Neural cell (in vitro differentiated cells): ENCODE measurements around the gene LMNA. TPM values are rescaled to one million over a fixed set of nuclear protein-coding genes. Genes with fewer than 3 reads are reported as not detected.

Source experiments
- H2AFZ ChIP-seq: fragments of 200-600, 300-800 bp; sonication (generic), shearing (Covaris generic); 2 replicates; pipeline ENCODE4 v1.6.0; 2014; ENCODE audit warnings: low read depth, mild to moderate bottlenecking, antibody characterized with exemption, low read length, moderate library complexity
- H3F3A ChIP-seq: fragments of 200-600 bp; shearing (Covaris generic); 2 replicates; pipeline ENCODE4 v1.6.1; 2016; ENCODE audit warnings: mild to moderate bottlenecking, moderate library complexity, mixed read lengths, antibody characterized with exemption, low read length; ENCODE audit not compliant: insufficient read depth, poor library complexity, severe bottlenecking
- H3K27ac ChIP-seq: fragments of 200-600, 300-800 bp; sonication (generic), shearing (Covaris generic); 2 replicates; pipeline ENCODE4 v1.5.1; 2014; ENCODE audit warnings: mild to moderate bottlenecking, low read length, moderate library complexity
- H3K27me3 ChIP-seq: fragments of 300-800, 200-600 bp; sonication (generic), shearing (Covaris generic); 2 replicates; pipeline ENCODE4 v1.6.0; 2014; ENCODE audit warnings: mild to moderate bottlenecking, low read depth, low read length, moderate library complexity; ENCODE audit not compliant: insufficient read depth
- H3K36me3 ChIP-seq: fragments of 300-800, 200-600 bp; sonication (generic), shearing (Covaris generic); 2 replicates; pipeline ENCODE4 v1.5.1; 2014; ENCODE audit warnings: mild to moderate bottlenecking, antibody characterized with exemption, low read length, moderate library complexity; ENCODE audit not compliant: insufficient read depth
- H3K4me2 ChIP-seq: fragments of 300-800, 200-600 bp; sonication (generic), shearing (Covaris generic); 2 replicates; pipeline ENCODE4 v1.6.0; 2014; ENCODE audit warnings: mild to moderate bottlenecking, low read length
- H3K4me3 ChIP-seq: fragments of 300-800, 200-600 bp; sonication (generic), shearing (Covaris generic); 2 replicates; pipeline ENCODE4 v1.5.1; 2014; ENCODE audit warnings: mild to moderate bottlenecking, low read length, moderate library complexity
- H3K79me2 ChIP-seq: fragments of 200-600 bp; shearing (Covaris generic); replicated peaks from 2 replicates; pipeline ENCODE4 v1.6.0; 2014; ENCODE audit warnings: mild to moderate bottlenecking, low read length, moderate library complexity; ENCODE audit not compliant: insufficient read depth
- H3K9ac ChIP-seq: fragments of 300-800, 200-600 bp; sonication (generic), shearing (Covaris generic); 2 replicates; pipeline ENCODE4 v1.6.1; 2016; ENCODE audit warnings: mild to moderate bottlenecking, low read length, mixed read lengths
- H3K9me2 ChIP-seq: fragments of 200-600 bp; shearing (Covaris generic); 2 replicates; pipeline ENCODE4 v1.6.1; 2016; ENCODE audit warnings: mild to moderate bottlenecking, low read length, mixed read lengths; ENCODE audit not compliant: insufficient read depth
- H3K9me3 ChIP-seq: fragments of 200-600, 300-800 bp; sonication (generic), shearing (Covaris generic); 2 replicates; pipeline ENCODE4 v1.6.1; 2016; ENCODE audit warnings: mild to moderate bottlenecking, mixed run types, low read length, moderate library complexity, mixed read lengths
- H4K20me1 ChIP-seq: fragments of 200-600 bp; shearing (Covaris generic); 2 replicates; pipeline ENCODE4 v1.6.1; 2016; ENCODE audit warnings: mild to moderate bottlenecking, mixed run types; ENCODE audit not compliant: insufficient read depth
- CTCF ChIP-seq: fragments of 450-650 bp; IDR thresholded peaks from 2 replicates; pipeline ENCODE4 v1.5.1; 2014; ENCODE audit warnings: antibody characterized with exemption, mild to moderate bottlenecking, moderate library complexity; ENCODE audit not compliant: poor library complexity, severe bottlenecking
- EP300 ChIP-seq: fragments of 450-650 bp; conservative IDR thresholded peaks from 2 replicates; pipeline ENCODE4 v1.6.1; 2014; ENCODE audit warnings: antibody characterized with exemption, mild to moderate bottlenecking, moderate library complexity; ENCODE audit not compliant: poor library complexity, severe bottlenecking
- EZH2 ChIP-seq: fragments of 200-600, 300-800 bp; shearing (Covaris generic), sonication (generic); IDR thresholded peaks from 2 replicates; pipeline ENCODE4 v1.6.1; 2014; ENCODE audit warnings: antibody characterized with exemption, low read length, borderline replicate concordance, mild to moderate bottlenecking; ENCODE audit not compliant: insufficient read depth, poor library complexity, severe bottlenecking
- MXI1 ChIP-seq: fragments of 450-650 bp; conservative IDR thresholded peaks from 2 replicates; pipeline ENCODE4 v1.6.1; 2014; ENCODE audit warnings: antibody characterized with exemption, mild to moderate bottlenecking; ENCODE audit not compliant: poor library complexity, severe bottlenecking
- POLR2AphosphoS5 ChIP-seq: IDR thresholded peaks from 2 replicates; pipeline ENCODE4 v1.6.1; 2012
- RAD21 ChIP-seq: fragments of 450-650 bp; conservative IDR thresholded peaks from 2 replicates; pipeline ENCODE4 v1.6.1; 2014; ENCODE audit warnings: antibody characterized with exemption, mild to moderate bottlenecking, moderate library complexity
- REST ChIP-seq: IDR thresholded peaks from 2 replicates; pipeline ENCODE4 v1.6.1; 2012; ENCODE audit warnings: borderline replicate concordance
- SMC3 ChIP-seq: fragments of 450-650 bp; conservative IDR thresholded peaks from 2 replicates; pipeline ENCODE4 v1.6.1; 2014; ENCODE audit warnings: antibody characterized with exemption, mild to moderate bottlenecking, moderate library complexity; ENCODE audit not compliant: poor library complexity
- TAF1 ChIP-seq: IDR thresholded peaks from 2 replicates; pipeline ENCODE4 v1.6.1; 2012; ENCODE audit warnings: low read depth
- polyA plus RNA-seq: library from polyadenylated mRNA; depleted of rRNA; stranded (reverse); fragments of >200 nt; gene quantifications from 2 replicates; pipeline ENCODE4 v1.2.3, GENCODE V29; 2014

Gene LMNA
- polyA plus RNA-seq, 1 donor from 2014 or later = 90.7 TPM

GRCh38 chr1:156080863-156081179 is 33.7 kb upstream of the LMNA start:
- H3K9ac ChIP-seq = peak overlapping the region; percentile 99
- H3K27me3 ChIP-seq = no peaks in the 10 kb centered on the region
- TF ChIP-seq RAD21 (no peak), REST (peak; percentile 61), TAF1 (no peak), POLR2AphosphoS5 (peak; percentile 54), CTCF (no peak), SMC3 (no peak), EP300 (no peak), EZH2 (no peak), MXI1 (no peak)
- H3K4me2 ChIP-seq = peak overlapping the region; percentile 83
- H3K79me2 ChIP-seq = peaks cover 95% of the 10 kb centered on the region
- H3K4me3 ChIP-seq = peak overlapping the region; percentile 93
- H3K36me3 ChIP-seq = peaks cover under 1% of the 10 kb centered on the region
- H3K9me2 ChIP-seq = no peaks in the 10 kb centered on the region
- H4K20me1 ChIP-seq = peaks cover 48% of the 10 kb centered on the region
- H2AFZ ChIP-seq = no peak overlapping the region
- H3K9me3 ChIP-seq = no peaks in the 10 kb centered on the region
- peak overlapping the region; percentile 85 for H3K27ac ChIP-seq
- H3F3A ChIP-seq = no peaks in the 10 kb centered on the region

GRCh38 chr1:156081180-156081916 is 33.2 kb upstream of the LMNA start:
- Histone ChIP-seq H3K36me3 (no peaks in the 10 kb centered on the region), H3K9ac (peak overlapping the region; percentile 99), H3F3A (no peaks in the 10 kb centered on the region), H3K4me2 (peak overlapping the region; percentile 83), H4K20me1 (peaks cover 42% of the 10 kb centered on the region), H3K9me3 (no peaks in the 10 kb centered on the region), H3K9me2 (no peaks in the 10 kb centered on the region), H3K27ac (peak overlapping the region; percentile 98), H2AFZ (no peak overlapping the region), H3K4me3 (peak overlapping the region; percentile 93), H3K27me3 (no peaks in the 10 kb centered on the region), H3K79me2 (peaks cover 95% of the 10 kb centered on the region)
- TF ChIP-seq POLR2AphosphoS5 (peak; percentile 10), MXI1 (peak; percentile 89), EZH2 (no peak), TAF1 (no peak), REST (peak; percentile 15)
